HG02885 (cell line): ENCODE measurements around the gene RASEF.
A peak's percentile ranks its signal among the peaks of the same experiment; 100 is the strongest.

Experiments
- ATAC-seq: cut with Tn5 transposase; IDR thresholded peaks from one replicate; pipeline ENCODE4 v1.9.1; 2021; ENCODE audit warnings: mild to moderate bottlenecking; ENCODE audit not compliant: unreplicated experiment, poor library complexity

RASEF gene

DNA sequence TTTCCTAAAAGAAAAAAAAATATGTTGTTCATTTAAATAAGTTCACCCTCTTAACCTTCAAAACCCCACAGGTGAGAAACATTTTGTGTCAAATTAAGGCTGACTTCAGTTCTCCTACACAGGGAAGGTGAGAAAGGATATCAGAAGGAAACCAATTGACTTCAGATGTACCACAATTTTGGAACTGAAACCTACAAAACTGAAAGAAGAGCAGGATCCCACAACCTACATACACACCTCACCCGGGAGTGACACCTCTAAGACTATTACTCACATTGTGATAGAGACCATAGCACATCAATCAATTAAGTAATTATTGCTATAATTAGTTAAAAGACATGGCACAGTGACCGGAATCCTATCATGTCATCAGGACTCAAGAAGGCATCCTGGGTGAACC lies 47.0 kb downstream of the RASEF start:
- ATAC-seq: no peak

DNA sequence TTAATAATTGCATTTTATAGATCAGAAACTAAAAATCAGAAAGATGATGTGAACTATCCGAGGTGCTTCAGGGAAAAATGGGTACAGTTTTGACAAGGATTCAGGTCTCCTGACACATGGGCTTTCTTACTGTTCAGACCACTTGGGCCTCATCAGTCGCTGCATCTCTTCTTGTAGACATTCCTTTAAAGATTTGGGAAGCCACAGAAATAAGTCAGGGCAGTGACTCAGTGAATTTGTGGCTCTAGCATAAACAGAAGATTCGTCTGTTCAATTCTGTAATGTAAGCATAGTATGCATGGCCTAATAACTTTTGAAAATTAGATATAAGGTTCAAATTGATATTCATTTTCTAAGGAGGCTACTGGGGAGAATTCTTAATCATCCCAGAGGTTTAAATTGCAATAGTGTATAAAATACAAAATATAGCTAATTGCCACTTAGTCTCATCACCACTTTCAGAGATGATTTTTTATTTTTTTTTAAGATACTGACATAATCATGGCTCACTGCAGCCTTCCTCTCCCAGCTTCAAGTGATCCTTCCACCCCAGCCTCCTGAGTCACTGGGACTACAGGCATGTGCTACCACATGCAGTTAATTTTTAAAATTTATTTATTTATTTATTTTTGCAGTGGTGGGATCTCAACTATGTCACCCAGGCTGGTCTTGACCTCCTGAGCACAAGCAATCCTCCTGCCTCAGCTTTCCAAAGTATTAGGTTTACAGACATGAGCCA lies 48.9 kb downstream of the RASEF start:
- ATAC-seq: no peak

GRCh38 chr9:83012922-83013838 lies 49.8 kb downstream of the RASEF start:
- ATAC-seq: no peak

- no peak for ATAC-seq
Observed at GRCh38 chr9:83012168-83012921, 50.6 kb downstream of the RASEF start.

DNA sequence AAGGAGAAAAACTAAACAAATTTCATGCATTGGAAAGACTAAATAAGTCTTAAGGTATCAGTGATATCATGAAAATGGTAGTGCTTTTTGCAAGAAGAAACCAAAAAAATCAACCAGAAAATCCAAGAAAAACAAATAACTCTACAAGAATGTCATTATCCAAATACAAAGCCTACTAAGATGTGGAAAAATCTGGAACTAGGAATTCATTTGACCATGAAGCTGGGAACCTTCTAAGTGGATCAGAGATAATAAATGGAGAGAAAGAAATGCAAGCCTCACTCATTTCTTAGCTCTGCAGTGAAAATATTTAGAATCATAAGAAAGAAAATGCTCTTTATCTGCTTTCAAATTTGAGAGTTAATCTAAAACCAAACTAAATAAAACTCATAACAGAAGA lies 51.3 kb downstream of the RASEF start:
- ATAC-seq: no peak

- no peak for ATAC-seq
Observed at GRCh38 chr9:83007521-83008300, 55.2 kb downstream of the RASEF start.

- ATAC-seq: peak; percentile 59
Observed at GRCh38 chr9:83006378-83006777, 56.6 kb downstream of the RASEF start.

GRCh38 chr9:83005963-83006362 lies 57.0 kb downstream of the RASEF start:
- no peak for ATAC-seq

DNA sequence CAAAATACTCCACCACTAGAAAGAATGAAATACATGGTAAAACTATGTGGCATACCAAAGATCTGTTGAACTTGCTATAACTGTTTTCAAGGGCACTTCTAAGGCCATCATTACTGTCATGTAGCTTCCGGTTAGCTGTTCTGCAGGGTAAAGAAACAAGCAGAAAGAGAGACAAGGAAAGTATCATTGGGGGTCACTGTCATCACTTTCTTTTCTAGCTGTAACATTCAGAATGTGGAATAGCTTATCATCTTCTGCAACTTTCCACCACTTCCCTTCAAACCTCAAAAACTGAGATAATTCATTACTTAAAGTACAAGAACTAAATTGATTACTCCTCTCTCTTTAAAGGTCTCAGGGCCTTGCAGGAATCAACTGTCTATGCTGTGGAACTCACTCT lies 57.6 kb downstream of the RASEF start:
- ATAC-seq: no peak

GRCh38 chr9:83002329-83002728 lies 60.6 kb downstream of the RASEF start:
- ATAC-seq: no peak

DNA sequence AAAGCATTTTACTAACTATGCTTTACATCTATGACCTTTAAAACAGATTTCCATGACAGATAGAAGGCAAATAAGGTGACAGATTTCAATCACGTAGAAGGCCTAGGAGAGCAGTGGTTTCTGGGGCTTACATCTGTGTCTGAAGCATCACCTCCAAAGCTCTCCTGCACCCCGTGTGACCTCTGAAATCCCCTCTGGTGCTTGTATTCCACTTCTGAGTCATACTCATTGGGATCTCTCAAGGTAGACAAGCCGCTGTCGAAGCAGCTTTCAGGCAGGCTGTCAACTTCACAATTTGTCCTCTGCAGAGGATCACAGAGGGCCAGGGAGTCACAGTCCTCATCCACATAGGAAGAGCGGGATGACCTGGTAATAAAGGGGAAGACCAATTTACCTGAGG lies 62.2 kb downstream of the RASEF start:
- ATAC-seq: no peak

GRCh38 chr9:82998409-82998808 lies 64.5 kb downstream of the RASEF start:
- ATAC-seq: no peak

GRCh38 chr9:82997476-82998140 lies 65.3 kb downstream of the RASEF start:
- no peak for ATAC-seq

DNA sequence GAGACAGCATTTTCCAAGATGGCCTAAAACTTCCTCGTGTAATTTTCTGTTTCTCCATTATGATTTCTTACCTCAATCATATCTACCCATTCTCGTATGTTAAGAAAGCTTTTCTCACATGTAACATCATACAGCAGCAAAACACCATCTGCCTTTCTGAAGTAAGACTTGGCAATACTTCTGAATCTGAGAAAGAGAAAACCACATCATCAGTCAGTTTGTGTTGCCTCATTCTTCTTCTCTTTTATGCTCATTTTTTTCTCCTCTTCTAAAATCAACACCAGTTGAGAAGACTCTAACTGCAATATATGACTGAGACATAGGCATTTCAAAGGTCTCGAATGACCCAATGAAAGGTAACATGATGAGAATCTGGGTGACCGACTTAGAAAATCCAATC lies 66.0 kb downstream of the RASEF start:
- ATAC-seq: no peak

GRCh38 chr9:82993856-82994605 lies 68.9 kb downstream of the RASEF start:
- ATAC-seq: no peak

- ATAC-seq: no peak
Observed at GRCh38 chr9:82991671-82992070, 71.3 kb downstream of the RASEF start.

GRCh38 chr9:82989929-82990328 lies 73.0 kb downstream of the RASEF start:
- no peak for ATAC-seq

- ATAC-seq: no peak
Observed at GRCh38 chr9:82988488-82988887, 74.5 kb downstream of the RASEF start.
